Neural progenitor cell (in vitro differentiated cells): ENCODE measurements around the gene ZNF581.

Experiments used
- CTCF ChIP-seq: fragments of 200-600 bp; sonication (generic); IDR thresholded peaks from 2 replicates; pipeline ENCODE4 v1.5.1; 2017; ENCODE audit warnings: antibody characterized with exemption, mild to moderate bottlenecking
- EZH2phosphoT487 ChIP-seq: fragments of 200-600 bp; sonication (generic); IDR thresholded peaks from 2 replicates; pipeline ENCODE4 v1.6.1; 2017; ENCODE audit warnings: antibody characterized with exemption

- TF ChIP-seq CTCF (no peak), EZH2phosphoT487 (no peak)
These were observed 21.0 kb upstream of the ZNF581 start for GRCh38 chr19:55622242-55622969.
